H9 (cell line): ENCODE data around the gene RASGEF1C. TPM values are rescaled to one million over a fixed set of nuclear protein-coding genes. Genes with fewer than 3 reads are reported as not detected.

Experiments used
- DNase-seq: peaks from one replicate; pipeline ENCODE4 v3.0.0-alpha.2; 2017
- H2AFZ ChIP-seq: one replicate; pipeline ENCODE4 v1.6.1; 2013; ENCODE audit warnings: mild to moderate bottlenecking, low read length, control low read depth, moderate library complexity
- H2AK5ac ChIP-seq: 2 replicates; pipeline ENCODE4 v1.6.1; 2013; ENCODE audit warnings: low read length, control low read depth, mixed read lengths; ENCODE audit not compliant: insufficient read length
- H2BK120ac ChIP-seq: one replicate; pipeline ENCODE4 v1.6.1; 2013; ENCODE audit warnings: low read depth, mild to moderate bottlenecking, low read length, control low read depth, inconsistent platforms; ENCODE audit not compliant: poor library complexity, severe bottlenecking
- H2BK12ac ChIP-seq: 2 replicates; pipeline ENCODE4 v1.6.1; 2013; ENCODE audit warnings: low read length, control low read depth, mixed read lengths, low read depth; ENCODE audit not compliant: insufficient read length
- H2BK15ac ChIP-seq: 2 replicates; pipeline ENCODE4 v1.6.1; 2013; ENCODE audit warnings: low read depth, low read length, control low read depth
- H2BK20ac ChIP-seq: one replicate; pipeline ENCODE4 v1.6.1; 2013; ENCODE audit warnings: low read depth, mild to moderate bottlenecking, low read length, control low read depth, inconsistent platforms; ENCODE audit not compliant: poor library complexity, severe bottlenecking
- H2BK5ac ChIP-seq: 2 replicates; pipeline ENCODE4 v1.6.1; 2013; ENCODE audit warnings: low read length, control low read depth, mixed read lengths; ENCODE audit not compliant: insufficient read length
- H3K14ac ChIP-seq: 2 replicates; pipeline ENCODE4 v1.6.1; 2013; ENCODE audit warnings: low read length, control low read depth; ENCODE audit not compliant: insufficient read depth
- H3K18ac ChIP-seq: 2 replicates; pipeline ENCODE4 v1.6.1; 2013; ENCODE audit warnings: low read depth, mild to moderate bottlenecking, mixed read lengths, low read length, control low read depth; ENCODE audit not compliant: insufficient read length
- H3K23ac ChIP-seq: 2 replicates; pipeline ENCODE4 v1.6.1; 2013; ENCODE audit warnings: low read length, control low read depth, mixed read lengths, low read depth; ENCODE audit not compliant: insufficient read length
- H3K23me2 ChIP-seq: 2 replicates; pipeline ENCODE4 v1.6.1; 2013; ENCODE audit warnings: low read depth, mild to moderate bottlenecking, mixed read lengths, low read length, control low read depth; ENCODE audit not compliant: insufficient read length, poor library complexity, severe bottlenecking
- H3K27ac ChIP-seq: 2 replicates; pipeline ENCODE4 v1.5.1; 2013; ENCODE audit warnings: low read length, control low read depth, mixed read lengths, low read depth; ENCODE audit not compliant: insufficient read length
- H3K27me3 ChIP-seq: 2 replicates; pipeline ENCODE4 v1.6.1; 2013; ENCODE audit warnings: low read length, control low read depth, inconsistent platforms; ENCODE audit not compliant: insufficient read depth
- H3K4ac ChIP-seq: 2 replicates; pipeline ENCODE4 v1.6.1; 2013; ENCODE audit warnings: low read depth, mild to moderate bottlenecking, control low read depth, inconsistent platforms, low read length, moderate library complexity
- H3K4me1 ChIP-seq: 2 replicates; pipeline ENCODE4 v1.6.1; 2013; ENCODE audit warnings: low read length, control low read depth, inconsistent platforms; ENCODE audit not compliant: insufficient read depth
- H3K4me2 ChIP-seq: 2 replicates; pipeline ENCODE4 v1.6.1; 2013; ENCODE audit warnings: low read length, control low read depth, mixed read lengths; ENCODE audit not compliant: insufficient read length, insufficient read depth
- H3K56ac ChIP-seq: 2 replicates; pipeline ENCODE4 v1.6.1; 2013; ENCODE audit warnings: low read depth, mild to moderate bottlenecking, mixed read lengths, low read length, control low read depth; ENCODE audit not compliant: insufficient read length
- H3K79me1 ChIP-seq: 2 replicates; pipeline ENCODE4 v1.6.1; 2013; ENCODE audit warnings: low read depth, mild to moderate bottlenecking, moderate library complexity, low read length, control low read depth, inconsistent platforms; ENCODE audit not compliant: insufficient read depth, poor library complexity, severe bottlenecking
- H3K79me2 ChIP-seq: 2 replicates; pipeline ENCODE4 v1.6.1; 2013; ENCODE audit warnings: low read length, control low read depth, inconsistent platforms; ENCODE audit not compliant: insufficient read depth
- H3K9ac ChIP-seq: 2 replicates; pipeline ENCODE4 v1.6.1; 2013; ENCODE audit warnings: low read length, control low read depth, mixed read lengths; ENCODE audit not compliant: insufficient read length; ENCODE audit errors: extremely low read depth
- H3K9me3 ChIP-seq: one replicate; pipeline ENCODE4 v1.6.1; 2013; ENCODE audit warnings: low read depth, low read length, inconsistent platforms; ENCODE audit not compliant: control insufficient read depth
- H3T11ph ChIP-seq: one replicate; pipeline ENCODE4 v1.6.1; 2013; ENCODE audit warnings: mild to moderate bottlenecking, low read length, control low read depth, inconsistent platforms
- H4K20me1 ChIP-seq: one replicate; pipeline ENCODE4 v1.6.1; 2013; ENCODE audit not compliant: control insufficient read depth, insufficient read length, insufficient read depth
- H4K5ac ChIP-seq: 2 replicates; pipeline ENCODE4 v1.6.1; 2013; ENCODE audit warnings: low read depth, mild to moderate bottlenecking, mixed read lengths, low read length, control low read depth; ENCODE audit not compliant: insufficient read length
- H4K8ac ChIP-seq: replicated peaks from 2 replicates; pipeline ENCODE4 v1.6.1; 2013; ENCODE audit warnings: low read length, control low read depth, mixed read lengths, low read depth; ENCODE audit not compliant: insufficient read length
- H4K91ac ChIP-seq: 2 replicates; pipeline ENCODE4 v1.6.1; 2013; ENCODE audit warnings: low read depth, mild to moderate bottlenecking, moderate library complexity, mixed read lengths, low read length, control low read depth; ENCODE audit not compliant: insufficient read length
- H3K27ac Mint-ChIP-seq, 3 experiments: 2 replicates in 2 of 3; 3 replicates in 1 of 3; pipeline ENCODE4 v1.8.0; 2020 to 2021; ENCODE audit warnings: mixed read lengths in 3 of 3, mild to moderate bottlenecking in 1 of 3, moderate library complexity in 1 of 3
- H3K27me3 Mint-ChIP-seq: 2 replicates; pipeline ENCODE4 v1.8.0; 2021; ENCODE audit warnings: low read depth, mild to moderate bottlenecking, moderate library complexity, mixed read lengths
- H3K36me3 Mint-ChIP-seq, 3 experiments: 2 replicates in 2 of 3; 3 replicates in 1 of 3; pipeline ENCODE4 v1.8.0; 2020 to 2021; ENCODE audit warnings: low read depth in 3 of 3, mixed read lengths in 3 of 3; ENCODE audit not compliant: insufficient read depth in 1 of 3
- H3K4me1 Mint-ChIP-seq, 2 experiments: 2 replicates each; pipeline ENCODE4 v1.8.0; 2020; ENCODE audit warnings: mixed read lengths in 2 of 2
- H3K4me3 Mint-ChIP-seq, 2 experiments: 2 replicates in 1 of 2; 3 replicates in 1 of 2; pipeline ENCODE4 v1.8.0; 2020 to 2021; ENCODE audit warnings: mild to moderate bottlenecking in 2 of 2, mixed read lengths in 2 of 2, moderate library complexity in 1 of 2
- H3K9me3 Mint-ChIP-seq, 2 experiments: 2 replicates in 1 of 2; 3 replicates in 1 of 2; pipeline ENCODE4 v1.8.0; 2020; ENCODE audit warnings: mild to moderate bottlenecking in 2 of 2, mixed read lengths in 2 of 2, moderate library complexity in 1 of 2
- WGBS: extraction: QIAGEN DNeasy Blood & Tissue Kit; methylation state at CpG from one replicate; pipeline ENCODE4 v1.1.7; 2013; ENCODE audit warnings: missing lambda C conversion rate, low lambda C conversion rate, mixed read lengths; ENCODE audit not compliant: insufficient read length; ENCODE audit errors: extremely low coverage; 5-methylcytosine and 5-hydroxymethylcytosine counted together
- total RNA-seq: library from RNA; stranded (reverse); gene quantifications from 2 replicates; pipeline ENCODE4 v1.2.1, GENCODE V29; 2021
- TF ChIP-seq, protein P1 (sequence below): fragments of 200-600 bp; sonication (generic); conservative IDR thresholded peaks from 3 replicates; pipeline ENCODE4 v1.8.0; 2021; ENCODE audit warnings: antibody characterized with exemption, mild to moderate bottlenecking

The RASGEF1C gene
- total RNA-seq, 1 experiment from 2014 or later, result 0.83 TPM

DNA sequence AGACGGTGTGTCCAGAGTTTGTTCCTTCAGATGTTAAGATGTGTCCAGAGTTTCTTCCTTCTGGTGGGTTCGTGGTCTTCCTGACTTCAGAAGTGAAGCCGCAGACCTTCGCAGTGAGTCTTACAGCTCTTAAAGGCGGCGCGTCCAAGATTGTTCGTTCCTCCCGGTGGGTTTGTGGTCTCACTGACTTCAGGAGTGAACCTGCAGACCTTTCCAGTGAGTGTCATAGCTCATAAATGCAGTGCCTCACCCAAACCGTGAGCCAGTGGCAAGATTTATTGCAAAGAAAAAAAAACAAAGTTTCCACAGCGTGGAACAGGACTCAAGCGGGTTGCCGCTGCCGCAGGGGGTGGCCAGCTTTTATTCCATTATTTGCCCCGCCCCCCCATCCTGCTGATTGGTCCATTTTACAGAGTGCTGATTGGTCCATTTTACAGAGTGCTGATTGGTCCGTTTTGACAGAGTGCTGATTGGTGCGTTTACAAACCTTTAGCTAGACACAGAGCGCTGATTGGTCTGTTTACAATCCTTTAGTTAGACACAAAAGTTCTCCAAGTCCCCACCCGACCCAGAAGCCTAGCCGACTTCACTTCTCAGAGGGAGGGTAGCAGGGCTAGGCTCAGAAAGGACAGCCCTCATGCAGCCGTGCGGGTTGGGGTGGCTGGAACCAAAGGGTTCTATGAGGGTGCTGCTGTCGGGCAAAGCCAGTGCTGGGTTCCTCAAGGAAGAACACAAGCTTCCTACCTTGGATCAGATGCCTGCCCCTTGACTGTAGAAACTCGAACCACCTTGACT is 128.3 kb downstream of the RASGEF1C start:
- no peak overlapping the region for H2BK15ac ChIP-seq
- no peak overlapping the region for H2BK12ac ChIP-seq
- Mint-ChIP-seq H3K4me1 (peaks cover 44 to 47% of the 10 kb centered on the region in 2 experiments), H3K36me3 (peaks cover 15 to 27% (median 18%) of the 10 kb centered on the region in 3 experiments), H3K27ac (no peak overlapping the region), H3K9me3 (peaks cover 21% of the 10 kb centered on the region in 2 experiments), H3K27me3 (peaks cover 2% of the 10 kb centered on the region; the same call in 1 of the 2 replicates), H3K4me3 (no peak overlapping the region)
- no peak overlapping the region for H3K18ac ChIP-seq
- H3K4me2 ChIP-seq, result no peak overlapping the region
- H2AFZ ChIP-seq, result no peak overlapping the region
- H4K91ac ChIP-seq, result no peak overlapping the region
- no peak overlapping the region for H3K4ac ChIP-seq
- WGBS, result no CpG with 5 or more reads among the region's 24 CpGs
- no peak for DNase-seq
- no peak overlapping the region for H3K27ac ChIP-seq
- TF ChIP-seq, protein P1, sequence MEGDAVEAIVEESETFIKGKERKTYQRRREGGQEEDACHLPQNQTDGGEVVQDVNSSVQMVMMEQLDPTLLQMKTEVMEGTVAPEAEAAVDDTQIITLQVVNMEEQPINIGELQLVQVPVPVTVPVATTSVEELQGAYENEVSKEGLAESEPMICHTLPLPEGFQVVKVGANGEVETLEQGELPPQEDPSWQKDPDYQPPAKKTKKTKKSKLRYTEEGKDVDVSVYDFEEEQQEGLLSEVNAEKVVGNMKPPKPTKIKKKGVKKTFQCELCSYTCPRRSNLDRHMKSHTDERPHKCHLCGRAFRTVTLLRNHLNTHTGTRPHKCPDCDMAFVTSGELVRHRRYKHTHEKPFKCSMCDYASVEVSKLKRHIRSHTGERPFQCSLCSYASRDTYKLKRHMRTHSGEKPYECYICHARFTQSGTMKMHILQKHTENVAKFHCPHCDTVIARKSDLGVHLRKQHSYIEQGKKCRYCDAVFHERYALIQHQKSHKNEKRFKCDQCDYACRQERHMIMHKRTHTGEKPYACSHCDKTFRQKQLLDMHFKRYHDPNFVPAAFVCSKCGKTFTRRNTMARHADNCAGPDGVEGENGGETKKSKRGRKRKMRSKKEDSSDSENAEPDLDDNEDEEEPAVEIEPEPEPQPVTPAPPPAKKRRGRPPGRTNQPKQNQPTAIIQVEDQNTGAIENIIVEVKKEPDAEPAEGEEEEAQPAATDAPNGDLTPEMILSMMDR, result no peak
- no peak overlapping the region for H2BK5ac ChIP-seq
- no peaks in the 10 kb centered on the region for H3K79me1 ChIP-seq
- no peaks in the 10 kb centered on the region for H3K79me2 ChIP-seq
- H3K23me2 ChIP-seq, result no peaks in the 10 kb centered on the region
- H2BK20ac ChIP-seq, result no peak overlapping the region
- no peak overlapping the region for H3K23ac ChIP-seq
- no peak overlapping the region for H3T11ph ChIP-seq
- no peaks in the 10 kb centered on the region for H3K9me3 ChIP-seq
- no peak overlapping the region for H3K14ac ChIP-seq
- no peak overlapping the region for H3K9ac ChIP-seq
- peaks cover 16% of the 10 kb centered on the region; the same call in 1 of the 2 replicates for H3K4me1 ChIP-seq
- H4K20me1 ChIP-seq, result no peaks in the 10 kb centered on the region
- no peaks in the 10 kb centered on the region for H3K27me3 ChIP-seq
- H3K56ac ChIP-seq, result no peak overlapping the region
- H2AK5ac ChIP-seq, result no peak overlapping the region
- H4K8ac ChIP-seq, result no peak overlapping the region
- no peak overlapping the region for H2BK120ac ChIP-seq
- no peak overlapping the region for H4K5ac ChIP-seq
